HepG2 (cell line): ENCODE results near the gene DPAGT1. TPM values are rescaled to one million over a fixed set of nuclear protein-coding genes. Genes with fewer than 3 reads are reported as not detected.
A peak's percentile ranks its signal among the peaks of the same experiment; 100 is the strongest.

Source experiments
- GABPB1 ChIP-seq: IDR thresholded peaks from 2 replicates; pipeline ENCODE4 v1.6.1; 2016; ENCODE audit warnings: mild to moderate bottlenecking, missing genetic modification reagents, moderate library complexity, missing compliant biosample characterization
- PHF20 ChIP-seq: sonication (generic); formaldehyde crosslinking; IDR thresholded peaks from 2 replicates; pipeline ENCODE4 v1.5.0; 2020; ENCODE audit warnings: mild to moderate bottlenecking, missing genetic modification reagents
- RERE ChIP-seq: IDR thresholded peaks from 2 replicates; pipeline ENCODE4 v1.6.1; 2016; ENCODE audit warnings: low read depth, missing genetic modification reagents, missing compliant biosample characterization
- SALL2 ChIP-seq: sonication (generic); formaldehyde crosslinking; IDR thresholded peaks from 2 replicates; pipeline ENCODE4 v1.8.1; 2023; ENCODE audit warnings: mild to moderate bottlenecking, missing genetic modification reagents, inconsistent platforms
- ZBTB43 ChIP-seq: sonication (generic); formaldehyde crosslinking; conservative IDR thresholded peaks from 2 replicates; pipeline ENCODE4 v1.4.0; 2020; ENCODE audit warnings: missing genetic modification reagents
- ZNF142 ChIP-seq: sonication (generic); formaldehyde crosslinking; IDR thresholded peaks from 2 replicates; pipeline ENCODE4 v1.4.0; 2020; ENCODE audit warnings: missing genetic modification reagents
- ZNF609 ChIP-seq: sonication (generic); formaldehyde crosslinking; IDR thresholded peaks from 2 replicates; pipeline ENCODE4 v1.4.0; 2020; ENCODE audit warnings: mild to moderate bottlenecking, missing genetic modification reagents, borderline replicate concordance
- polyA plus RNA-seq, 8 experiments: library from polyadenylated mRNA; depleted of rRNA in 3 of 8; stranded (reverse) in 7 of 8; unstranded in 1 of 8; fragments of >200 nt; fragmentation: Illumina TruSeq in 4 of 8; extraction: Trizol in 4 of 8; gene quantifications; 2 replicates each; pipeline versions ENCODE4 v1.2.1 to v1.2.3, GENCODE V29; 2011 to 2016; ENCODE audit warnings: low read depth in 4 of 8, missing spikeins in 1 of 8, mixed read lengths in 1 of 8; ENCODE audit not compliant: insufficient read depth in 1 of 8
- total RNA-seq, 5 experiments: library from RNA; depleted of rRNA; stranded (reverse); fragments of >200 nt; fragmentation: Illumina TruSeq; extraction: Trizol; gene quantifications; 2 replicates each; pipeline ENCODE4 v1.2.3, GENCODE V29; 2016; ENCODE audit warnings: low read depth in 1 of 5

Gene DPAGT1
- total and polyA plus RNA-seq, 2 of the 13 experiments (the other 11 are each of a cell fraction or from before 2014, with no cell fraction given), result 37.6 to 70.7 TPM

- peak; percentile 81 for TF ChIP-seq SALL2 (CRISPR knock-in tag)
- TF ChIP-seq PHF20 (CRISPR knock-in tag), result peak; percentile 88
- TF ChIP-seq ZBTB43 (CRISPR knock-in tag), result peak; percentile 2; the same call in 1 of the 2 replicates
- no peak for TF ChIP-seq ZNF609
- TF ChIP-seq RERE (CRISPR knock-in tag), result no peak
- TF ChIP-seq ZNF142, result 0 out of 2 replicates have a peak, but pooled peaks have one; percentile 29
- TF ChIP-seq GABPB1, result peak; percentile 93
These were observed at the start of gene DPAGT1 (continued) for GRCh38 chr11:119101759-119102423.
